HEK293 (cell line): ENCODE results near the gene MISP3.

Source experiments
- CTCF ChIA-PET: fragments of 350-600 bp; formaldehyde crosslinking; extraction: SDS; loops from one replicate; lab custom pipeline; 2021; ENCODE audit warnings: antibody characterized with exemption; lab: Yijun Ruan, JAX
- POLR2A ChIA-PET: fragments of 300-600 bp; formaldehyde crosslinking; extraction: SDS; loops from one replicate; lab custom pipeline; 2020; ENCODE audit warnings: antibody characterized with exemption, inconsistent platforms; lab: Yijun Ruan, JAX
- H3K27ac ChIP-seq: fragments of 200-500 bp; sonication (Bioruptor generic); 2 replicates; pipeline ENCODE4 v1.5.1; 2014; ENCODE audit warnings: low read depth, low read length, control low read depth, inconsistent platforms; ENCODE audit errors: extremely low read depth
- H3K36me3 ChIP-seq, 2 experiments: fragments of 200-500 bp in 1 of 2; sonication (Bioruptor generic) in 1 of 2; 1 replicate in 1 of 2; 2 replicates in 1 of 2; pipeline ENCODE4 v1.5.1; 2014 to 2017; ENCODE audit warnings: inconsistent platforms in 2 of 2, low read length in 2 of 2; ENCODE audit not compliant: control insufficient read depth in 2 of 2, insufficient read depth in 1 of 2
- H3K4me1 ChIP-seq: fragments of 200-500 bp; sonication (Bioruptor generic); 2 replicates; pipeline ENCODE4 v1.5.1; 2014; ENCODE audit warnings: mild to moderate bottlenecking, low read length, inconsistent platforms; ENCODE audit not compliant: control insufficient read depth, insufficient read depth
- H3K4me3 ChIP-seq: 2 replicates; pipeline ENCODE4 v1.5.1; 2011; ENCODE audit warnings: low read depth, mild to moderate bottlenecking, control low read depth, low read length, moderate library complexity
- H3K9me3 ChIP-seq: fragments of 200-500 bp; sonication (Bioruptor generic); 2 replicates; pipeline ENCODE4 v1.5.1; 2014; ENCODE audit warnings: low read depth, low read length, inconsistent platforms; ENCODE audit not compliant: control insufficient read depth, insufficient read depth
- IKZF3 ChIP-seq: fragments of 450-650 bp; IDR thresholded peaks from 2 replicates; pipeline ENCODE4 v1.5.0; 2018; ENCODE audit warnings: missing biosample characterization, mild to moderate bottlenecking, missing genetic modification characterization, moderate library complexity
- KLF9 ChIP-seq: fragments of 450-650 bp; formaldehyde crosslinking; IDR thresholded peaks from 2 replicates; pipeline ENCODE4 v1.5.1; 2016; ENCODE audit warnings: missing biosample characterization, missing genetic modification characterization, low read depth
- MYNN ChIP-seq: fragments of 450-650 bp; formaldehyde crosslinking; IDR thresholded peaks from 2 replicates; pipeline ENCODE4 v1.5.1; 2016; ENCODE audit warnings: missing biosample characterization, missing genetic modification characterization, borderline replicate concordance
- PRDM4 ChIP-seq: fragments of 450-650 bp; formaldehyde crosslinking; IDR thresholded peaks from 2 replicates; pipeline ENCODE4 v1.5.1; 2017; ENCODE audit warnings: missing biosample characterization, missing genetic modification characterization
- REPIN1 ChIP-seq: fragments of 450-650 bp; formaldehyde crosslinking; IDR thresholded peaks from 2 replicates; pipeline ENCODE4 v1.5.1; 2017; ENCODE audit warnings: missing biosample characterization, missing genetic modification characterization, low read depth
- SCRT1 ChIP-seq: fragments of 450-650 bp; formaldehyde crosslinking; IDR thresholded peaks from 2 replicates; pipeline ENCODE4 v1.5.1; 2016; ENCODE audit warnings: missing biosample characterization, missing genetic modification characterization, borderline replicate concordance
- SP2 ChIP-seq: fragments of 450-650 bp; formaldehyde crosslinking; IDR thresholded peaks from 2 replicates; pipeline ENCODE4 v1.5.1; 2016; ENCODE audit warnings: missing biosample characterization, missing genetic modification characterization
- ZBTB1 ChIP-seq: fragments of 450-650 bp; formaldehyde crosslinking; IDR thresholded peaks from 2 replicates; pipeline ENCODE4 v1.5.1; 2016; ENCODE audit warnings: missing biosample characterization, missing genetic modification characterization
- ZNF169 ChIP-seq: fragments of 450-650 bp; formaldehyde crosslinking; IDR thresholded peaks from 2 replicates; pipeline ENCODE4 v1.5.1; 2016; ENCODE audit warnings: missing biosample characterization, missing genetic modification characterization
- ZNF19 ChIP-seq: fragments of 450-650 bp; formaldehyde crosslinking; IDR thresholded peaks from 2 replicates; pipeline ENCODE4; 2016; ENCODE audit warnings: missing biosample characterization, missing genetic modification characterization, low read depth
- ZNF2 ChIP-seq: fragments of 450-650 bp; formaldehyde crosslinking; IDR thresholded peaks from 2 replicates; pipeline ENCODE4 v1.5.1; 2016; ENCODE audit warnings: missing biosample characterization, missing genetic modification characterization
- ZNF23 ChIP-seq: fragments of 450-650 bp; formaldehyde crosslinking; IDR thresholded peaks from 2 replicates; pipeline ENCODE4 v1.5.1; 2016; ENCODE audit warnings: missing biosample characterization, missing genetic modification characterization, borderline replicate concordance
- ZNF248 ChIP-seq: fragments of 450-650 bp; formaldehyde crosslinking; IDR thresholded peaks from 2 replicates; pipeline ENCODE4 v1.5.1; 2017; ENCODE audit warnings: missing biosample characterization, missing genetic modification characterization
- ZNF26 ChIP-seq: fragments of 450-650 bp; formaldehyde crosslinking; IDR thresholded peaks from 2 replicates; pipeline ENCODE4 v1.5.1; 2016; ENCODE audit warnings: missing biosample characterization, missing genetic modification characterization
- ZNF324 ChIP-seq: fragments of 450-650 bp; formaldehyde crosslinking; IDR thresholded peaks from 2 replicates; pipeline ENCODE4 v1.5.1; 2016; ENCODE audit warnings: missing biosample characterization, missing genetic modification characterization
- ZNF335 ChIP-seq: fragments of 450-650 bp; formaldehyde crosslinking; conservative IDR thresholded peaks from 2 replicates; pipeline ENCODE4 v1.5.1; 2016; ENCODE audit warnings: missing biosample characterization, missing genetic modification characterization
- ZNF341 ChIP-seq: fragments of 450-650 bp; formaldehyde crosslinking; IDR thresholded peaks from 2 replicates; pipeline ENCODE4; 2016; ENCODE audit warnings: low read depth, missing biosample characterization, missing genetic modification characterization
- ZNF350 ChIP-seq: fragments of 450-650 bp; formaldehyde crosslinking; IDR thresholded peaks from 2 replicates; pipeline ENCODE4 v1.5.0; 2017; ENCODE audit warnings: missing biosample characterization, mild to moderate bottlenecking, missing genetic modification characterization
- ZNF366 ChIP-seq: fragments of 450-650 bp; formaldehyde crosslinking; conservative IDR thresholded peaks from 2 replicates; pipeline ENCODE4 v1.5.1; 2016; ENCODE audit warnings: missing biosample characterization, missing genetic modification characterization
- ZNF600 ChIP-seq: fragments of 450-650 bp; formaldehyde crosslinking; IDR thresholded peaks from 2 replicates; pipeline ENCODE4 v1.5.1; 2016; ENCODE audit warnings: missing biosample characterization, missing genetic modification characterization
- ZNF624 ChIP-seq: fragments of 450-650 bp; formaldehyde crosslinking; IDR thresholded peaks from 2 replicates; pipeline ENCODE4 v1.5.1; 2017; ENCODE audit warnings: missing biosample characterization, missing genetic modification characterization
- ZNF677 ChIP-seq: fragments of 450-650 bp; IDR thresholded peaks from 2 replicates; pipeline ENCODE4 v1.5.0; 2018; ENCODE audit warnings: missing biosample characterization, mild to moderate bottlenecking, missing genetic modification characterization, moderate library complexity
- ZSCAN23 ChIP-seq: fragments of 450-650 bp; formaldehyde crosslinking; IDR thresholded peaks from 2 replicates; pipeline ENCODE4 v1.5.1; 2016; ENCODE audit warnings: missing biosample characterization, missing genetic modification characterization
- TF ChIP-seq, protein P1 (sequence below): fragments of 450-650 bp; formaldehyde crosslinking; IDR thresholded peaks from 2 replicates; pipeline ENCODE4 v1.5.1; 2016; ENCODE audit warnings: missing biosample characterization, missing genetic modification characterization
- TF ChIP-seq, protein P2 (sequence below): fragments of 450-650 bp; formaldehyde crosslinking; IDR thresholded peaks from 2 replicates; pipeline ENCODE4 v1.5.1; 2016; ENCODE audit warnings: missing biosample characterization, missing genetic modification characterization
- TF ChIP-seq, protein P3 (sequence below): fragments of 450-650 bp; formaldehyde crosslinking; IDR thresholded peaks from 2 replicates; pipeline ENCODE4 v1.5.1; 2016; ENCODE audit warnings: missing biosample characterization, missing genetic modification characterization

The MISP3 gene

DNA sequence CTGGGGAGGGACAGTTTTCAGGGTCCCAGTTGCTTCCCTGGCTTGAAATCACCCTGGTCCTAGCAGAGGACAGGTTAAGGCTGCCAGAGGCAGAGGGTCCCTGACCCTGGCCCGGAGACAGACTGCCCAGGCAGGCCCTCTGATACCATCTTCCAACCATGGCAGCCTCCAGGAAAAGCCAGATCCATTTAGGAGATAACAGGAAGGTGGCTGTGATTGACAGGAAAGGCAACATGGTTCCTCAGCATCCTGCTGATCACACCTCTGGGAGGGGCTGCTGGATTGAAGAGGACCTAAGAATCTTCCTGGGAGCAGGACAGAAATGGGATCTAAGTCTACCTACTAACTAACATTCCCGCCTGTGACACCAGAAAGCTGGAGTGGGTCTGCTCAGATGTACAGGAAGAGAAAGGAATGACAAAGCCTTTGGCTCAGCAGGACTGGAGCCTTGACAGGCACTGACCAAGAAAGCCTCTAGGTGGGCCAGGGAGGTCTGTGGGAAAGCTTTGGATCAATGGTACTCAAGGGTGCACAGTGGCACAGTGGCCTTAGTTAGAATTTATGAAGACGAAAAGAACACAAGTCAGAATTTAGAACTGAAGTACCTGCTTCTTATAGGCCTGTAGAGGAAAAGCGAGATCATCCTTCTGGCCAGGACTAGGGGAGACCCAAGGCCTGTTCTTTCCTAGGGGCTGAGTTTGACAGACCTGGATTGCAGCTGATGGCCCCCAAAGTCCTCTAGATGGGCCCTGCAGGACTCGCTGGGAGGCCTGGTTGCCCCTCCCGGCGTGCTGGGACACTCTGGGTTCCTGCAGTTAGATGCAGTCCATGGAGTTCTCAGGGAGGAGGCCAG lies 47.3 kb downstream of the MISP3 start:
- Histone ChIP-seq H3K4me3 (no peak overlapping the region), H3K4me1 (peaks cover 3% of the 10 kb centered on the region), H3K9me3 (no peaks in the 10 kb centered on the region), H3K36me3 (peaks cover 12 to 39% of the 10 kb centered on the region in 2 experiments), H3K27ac (no peak overlapping the region)
- ChIA-PET CTCF (interaction anchor here (0.7 kb wide), 1 partner anchor 17 kb away, joined by 4 read pairs; the partner anchor contains the start of gene ASF1B), POLR2A (no interaction called here)
- no peak for TF ChIP-seq REPIN1
- TF ChIP-seq, protein P1, sequence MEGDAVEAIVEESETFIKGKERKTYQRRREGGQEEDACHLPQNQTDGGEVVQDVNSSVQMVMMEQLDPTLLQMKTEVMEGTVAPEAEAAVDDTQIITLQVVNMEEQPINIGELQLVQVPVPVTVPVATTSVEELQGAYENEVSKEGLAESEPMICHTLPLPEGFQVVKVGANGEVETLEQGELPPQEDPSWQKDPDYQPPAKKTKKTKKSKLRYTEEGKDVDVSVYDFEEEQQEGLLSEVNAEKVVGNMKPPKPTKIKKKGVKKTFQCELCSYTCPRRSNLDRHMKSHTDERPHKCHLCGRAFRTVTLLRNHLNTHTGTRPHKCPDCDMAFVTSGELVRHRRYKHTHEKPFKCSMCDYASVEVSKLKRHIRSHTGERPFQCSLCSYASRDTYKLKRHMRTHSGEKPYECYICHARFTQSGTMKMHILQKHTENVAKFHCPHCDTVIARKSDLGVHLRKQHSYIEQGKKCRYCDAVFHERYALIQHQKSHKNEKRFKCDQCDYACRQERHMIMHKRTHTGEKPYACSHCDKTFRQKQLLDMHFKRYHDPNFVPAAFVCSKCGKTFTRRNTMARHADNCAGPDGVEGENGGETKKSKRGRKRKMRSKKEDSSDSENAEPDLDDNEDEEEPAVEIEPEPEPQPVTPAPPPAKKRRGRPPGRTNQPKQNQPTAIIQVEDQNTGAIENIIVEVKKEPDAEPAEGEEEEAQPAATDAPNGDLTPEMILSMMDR (tag by site-specific recombination): no peak
- no peak for TF ChIP-seq ZSCAN23 (tag by site-specific recombination)
- no peak for TF ChIP-seq ZNF624 (tag by site-specific recombination)
- TF ChIP-seq ZNF366 (tag by site-specific recombination): no peak
- TF ChIP-seq MYNN (tag by site-specific recombination): no peak
- TF ChIP-seq PRDM4: no peak
- peak; percentile 55 for TF ChIP-seq ZNF600
- TF ChIP-seq ZNF23 (tag by site-specific recombination): no peak
- no peak for TF ChIP-seq ZNF19 (tag by site-specific recombination)
- TF ChIP-seq ZNF350 (tag by site-specific recombination): no peak
- TF ChIP-seq SP2 (tag by site-specific recombination): 0 out of 2 replicates have a peak, but pooled peaks have one; percentile 6
- TF ChIP-seq SCRT1: no peak
- TF ChIP-seq ZNF677: no peak
- 0 out of 2 replicates have a peak, but pooled peaks have one; percentile 11 for TF ChIP-seq ZNF341 (tag by site-specific recombination)
- no peak for TF ChIP-seq ZNF169
- TF ChIP-seq, protein P2, sequence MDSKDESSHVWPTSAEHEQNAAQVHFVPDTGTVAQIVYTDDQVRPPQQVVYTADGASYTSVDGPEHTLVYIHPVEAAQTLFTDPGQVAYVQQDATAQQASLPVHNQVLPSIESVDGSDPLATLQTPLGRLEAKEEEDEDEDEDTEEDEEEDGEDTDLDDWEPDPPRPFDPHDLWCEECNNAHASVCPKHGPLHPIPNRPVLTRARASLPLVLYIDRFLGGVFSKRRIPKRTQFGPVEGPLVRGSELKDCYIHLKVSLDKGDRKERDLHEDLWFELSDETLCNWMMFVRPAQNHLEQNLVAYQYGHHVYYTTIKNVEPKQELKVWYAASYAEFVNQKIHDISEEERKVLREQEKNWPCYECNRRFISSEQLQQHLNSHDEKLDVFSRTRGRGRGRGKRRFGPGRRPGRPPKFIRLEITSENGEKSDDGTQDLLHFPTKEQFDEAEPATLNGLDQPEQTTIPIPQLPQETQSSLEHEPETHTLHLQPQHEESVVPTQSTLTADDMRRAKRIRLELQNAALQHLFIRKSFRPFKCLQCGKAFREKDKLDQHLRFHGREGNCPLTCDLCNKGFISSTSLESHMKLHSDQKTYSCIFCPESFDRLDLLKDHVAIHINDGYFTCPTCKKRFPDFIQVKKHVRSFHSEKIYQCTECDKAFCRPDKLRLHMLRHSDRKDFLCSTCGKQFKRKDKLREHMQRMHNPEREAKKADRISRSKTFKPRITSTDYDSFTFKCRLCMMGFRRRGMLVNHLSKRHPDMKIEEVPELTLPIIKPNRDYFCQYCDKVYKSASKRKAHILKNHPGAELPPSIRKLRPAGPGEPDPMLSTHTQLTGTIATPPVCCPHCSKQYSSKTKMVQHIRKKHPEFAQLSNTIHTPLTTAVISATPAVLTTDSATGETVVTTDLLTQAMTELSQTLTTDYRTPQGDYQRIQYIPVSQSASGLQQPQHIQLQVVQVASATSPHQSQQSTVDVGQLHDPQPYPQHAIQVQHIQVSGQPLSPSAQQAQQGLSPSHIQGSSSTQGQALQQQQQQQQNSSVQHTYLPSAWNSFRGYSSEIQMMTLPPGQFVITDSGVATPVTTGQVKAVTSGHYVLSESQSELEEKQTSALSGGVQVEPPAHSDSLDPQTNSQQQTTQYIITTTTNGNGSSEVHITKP: no peak
- TF ChIP-seq ZNF324: no peak
- no peak for TF ChIP-seq ZBTB1
- no peak for TF ChIP-seq ZNF26 (tag by site-specific recombination)
- peak; percentile 67 for TF ChIP-seq IKZF3 (tag by site-specific recombination)
- no peak for TF ChIP-seq ZNF2 (tag by site-specific recombination)
- TF ChIP-seq, protein P3, sequence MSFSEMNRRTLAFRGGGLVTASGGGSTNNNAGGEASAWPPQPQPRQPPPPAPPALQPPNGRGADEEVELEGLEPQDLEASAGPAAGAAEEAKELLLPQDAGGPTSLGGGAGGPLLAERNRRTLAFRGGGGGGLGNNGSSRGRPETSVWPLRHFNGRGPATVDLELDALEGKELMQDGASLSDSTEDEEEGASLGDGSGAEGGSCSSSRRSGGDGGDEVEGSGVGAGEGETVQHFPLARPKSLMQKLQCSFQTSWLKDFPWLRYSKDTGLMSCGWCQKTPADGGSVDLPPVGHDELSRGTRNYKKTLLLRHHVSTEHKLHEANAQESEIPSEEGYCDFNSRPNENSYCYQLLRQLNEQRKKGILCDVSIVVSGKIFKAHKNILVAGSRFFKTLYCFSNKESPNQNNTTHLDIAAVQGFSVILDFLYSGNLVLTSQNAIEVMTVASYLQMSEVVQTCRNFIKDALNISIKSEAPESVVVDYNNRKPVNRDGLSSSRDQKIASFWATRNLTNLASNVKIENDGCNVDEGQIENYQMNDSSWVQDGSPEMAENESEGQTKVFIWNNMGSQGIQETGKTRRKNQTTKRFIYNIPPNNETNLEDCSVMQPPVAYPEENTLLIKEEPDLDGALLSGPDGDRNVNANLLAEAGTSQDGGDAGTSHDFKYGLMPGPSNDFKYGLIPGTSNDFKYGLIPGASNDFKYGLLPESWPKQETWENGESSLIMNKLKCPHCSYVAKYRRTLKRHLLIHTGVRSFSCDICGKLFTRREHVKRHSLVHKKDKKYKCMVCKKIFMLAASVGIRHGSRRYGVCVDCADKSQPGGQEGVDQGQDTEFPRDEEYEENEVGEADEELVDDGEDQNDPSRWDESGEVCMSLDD (tag by site-specific recombination): no peak
- TF ChIP-seq ZNF248 (tag by site-specific recombination): no peak
- TF ChIP-seq KLF9 (tag by site-specific recombination): no peak
- 0 out of 2 replicates have a peak, but pooled peaks have one; percentile 14 for TF ChIP-seq ZNF335
